Common myeloid progenitor, CD34-positive (primary cell): ENCODE results near the gene CCNB1.

Experiments used
- CTCF ChIA-PET: fragments of 350-600 bp; sonication (Branson Sonifier 250); formaldehyde crosslinking; loops from one replicate; lab custom pipeline; 2021; ENCODE audit warnings: antibody characterized with exemption; lab: Charles Lee
- POLR2A ChIA-PET: fragments of 350-600 bp; sonication (Branson Sonifier 250); formaldehyde crosslinking; loops from one replicate; lab custom pipeline; 2021; ENCODE audit warnings: antibody characterized with exemption; lab: Charles Lee
- DNase-seq, 3 donors: peaks; one replicate each; pipeline versions ENCODE4 v3.0.0 to v3.0.0-alpha.2; 2013
- H3K27ac ChIP-seq, 2 experiments: 1 replicate in 1 of 2; 2 replicates in 1 of 2; pipeline ENCODE4 v1.7.0; 2013; ENCODE audit warnings: inconsistent platforms in 2 of 2, low read length in 2 of 2, mild to moderate bottlenecking in 2 of 2, low read depth in 1 of 2, moderate library complexity in 1 of 2; ENCODE audit not compliant: severe bottlenecking in 2 of 2, insufficient read depth in 1 of 2, poor library complexity in 1 of 2
- H3K27me3 ChIP-seq, 5 experiments: replicated peaks in 2 of 5; 1 replicate in 3 of 5; 2 replicates in 2 of 5; pipeline versions ENCODE4 v1.6.1 to v1.7.0; 2013; ENCODE audit warnings: low read length in 4 of 5, mild to moderate bottlenecking in 2 of 5, moderate library complexity in 2 of 5, inconsistent platforms in 1 of 5; ENCODE audit not compliant: insufficient read depth in 5 of 5, control insufficient read depth in 4 of 5
- H3K36me3 ChIP-seq, 4 experiments: 1 replicate in 2 of 4; 2 replicates in 2 of 4; pipeline versions ENCODE4 v1.6.1 to v1.7.0; 2013; ENCODE audit warnings: low read length in 3 of 4, control low read depth in 1 of 4, mild to moderate bottlenecking in 1 of 4; ENCODE audit not compliant: control insufficient read depth in 4 of 4, insufficient read depth in 4 of 4
- H3K4me1 ChIP-seq, 4 experiments: 1 replicate in 3 of 4; 2 replicates in 1 of 4; pipeline versions ENCODE4 v1.6.1 to v1.7.1; 2013; ENCODE audit warnings: low read length in 3 of 4, mild to moderate bottlenecking in 3 of 4, control low read depth in 1 of 4, inconsistent platforms in 1 of 4, moderate library complexity in 1 of 4; ENCODE audit not compliant: control insufficient read depth in 4 of 4, insufficient read depth in 4 of 4; ENCODE audit errors: control extremely low read depth in 1 of 4
- H3K4me3 ChIP-seq, 7 experiments: 1 replicate in 4 of 7; 2 replicates in 3 of 7; pipeline versions ENCODE4 v1.5.1 to v1.7.0; 2013; ENCODE audit warnings: mild to moderate bottlenecking in 7 of 7, low read length in 6 of 7, moderate library complexity in 6 of 7, inconsistent platforms in 2 of 7, low read depth in 2 of 7, control low read depth in 1 of 7; ENCODE audit not compliant: insufficient read depth in 4 of 7, control insufficient read depth in 1 of 7; ENCODE audit errors: extremely low read depth in 1 of 7
- H3K9me3 ChIP-seq, 5 experiments: 1 replicate in 4 of 5; 2 replicates in 1 of 5; pipeline versions ENCODE4 v1.6.1 to v1.7.1; 2013; ENCODE audit warnings: low read length in 4 of 5, mild to moderate bottlenecking in 2 of 5, inconsistent platforms in 1 of 5, low read depth in 1 of 5, moderate library complexity in 1 of 5; ENCODE audit not compliant: control insufficient read depth in 4 of 5, insufficient read depth in 2 of 5; ENCODE audit errors: control extremely low read depth in 1 of 5
- WGBS: methylation state at CpG from one replicate; pipeline ENCODE4 v1.1.5; 2013; ENCODE audit not compliant: insufficient coverage; 5-methylcytosine and 5-hydroxymethylcytosine counted together

CCNB1 gene

DNA sequence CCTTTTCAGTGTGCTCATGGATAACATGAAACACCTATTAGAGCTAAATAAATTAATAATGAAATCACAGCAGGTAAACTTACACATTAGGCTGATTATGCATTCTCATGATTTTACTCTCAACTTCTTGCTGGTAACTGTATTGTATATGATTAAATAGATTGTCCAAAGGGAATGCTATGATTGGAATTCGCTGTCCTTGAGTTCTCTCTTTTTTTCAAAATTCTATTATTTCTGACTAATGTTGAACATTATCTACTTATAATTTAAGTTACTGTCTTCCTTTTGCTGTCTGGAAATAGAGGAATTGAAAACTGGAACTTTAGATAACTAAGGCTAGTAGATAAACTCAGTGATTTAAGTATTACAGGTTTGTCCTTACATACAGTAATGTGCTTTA, 35.5 kb downstream of the CCNB1 start:
- no CpG with 5 or more reads among the region's 1 CpG for WGBS
- DNase-seq = no peak
- H3K36me3 ChIP-seq = peaks cover 6 to 21% (median 10%) of the 10 kb centered on the region in 4 experiments
- no peak overlapping the region for H3K27ac ChIP-seq
- no peaks in the 10 kb centered on the region for H3K9me3 ChIP-seq
- no peaks in the 10 kb centered on the region for H3K4me1 ChIP-seq
- H3K4me3 ChIP-seq = no peak overlapping the region
- ChIA-PET POLR2A (no interaction called here), CTCF (interaction anchor here (1.0 kb wide), 1 partner anchor 30 kb away, joined by 3 read pairs; no protein-coding TSS in a partner anchor)
- H3K27me3 ChIP-seq = no peaks in the 10 kb centered on the region

DNA sequence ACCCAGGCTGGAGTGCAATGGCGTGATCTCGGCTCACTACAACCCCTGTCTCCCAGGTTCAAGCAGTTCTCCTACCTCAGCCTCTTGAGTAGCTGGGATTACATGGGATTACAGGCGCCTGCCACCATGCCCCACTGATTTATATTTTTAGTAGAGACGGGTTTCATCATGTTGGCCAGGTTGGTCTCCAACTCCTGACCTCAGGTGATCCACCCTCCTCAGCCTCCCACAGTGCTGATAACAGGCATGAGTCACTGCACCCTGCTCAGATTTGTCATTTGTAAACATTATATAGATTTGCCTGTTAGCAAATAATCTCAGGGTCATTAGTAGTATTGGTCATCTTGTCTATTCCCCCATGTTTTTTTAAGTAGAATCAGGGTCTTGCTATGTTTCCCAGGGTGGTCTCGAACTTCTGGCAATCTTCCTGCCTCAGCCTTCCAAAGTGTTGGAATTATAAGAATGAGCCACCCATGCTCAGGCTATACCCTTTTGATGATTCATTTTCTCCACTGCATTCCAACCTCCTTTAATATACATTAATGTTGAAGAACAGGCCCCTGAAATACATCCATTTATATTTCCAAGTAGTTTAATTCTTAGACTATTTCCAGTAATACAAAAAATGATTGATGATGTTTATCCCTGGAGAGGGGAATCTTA, 39.7 kb downstream of the CCNB1 start:
- no peak for DNase-seq
- WGBS = 80% methylated on average over 4 of the region's 5 CpGs
- Histone ChIP-seq H3K4me1 (no peaks in the 10 kb centered on the region), H3K27ac (no peak overlapping the region), H3K9me3 (no peaks in the 10 kb centered on the region), H3K4me3 (no peak overlapping the region), H3K27me3 (no peaks in the 10 kb centered on the region), H3K36me3 (peaks cover 2 to 17% (median 5%) of the 10 kb centered on the region in 4 experiments)
- ChIA-PET POLR2A (no interaction called here), CTCF (no interaction called here)

DNA sequence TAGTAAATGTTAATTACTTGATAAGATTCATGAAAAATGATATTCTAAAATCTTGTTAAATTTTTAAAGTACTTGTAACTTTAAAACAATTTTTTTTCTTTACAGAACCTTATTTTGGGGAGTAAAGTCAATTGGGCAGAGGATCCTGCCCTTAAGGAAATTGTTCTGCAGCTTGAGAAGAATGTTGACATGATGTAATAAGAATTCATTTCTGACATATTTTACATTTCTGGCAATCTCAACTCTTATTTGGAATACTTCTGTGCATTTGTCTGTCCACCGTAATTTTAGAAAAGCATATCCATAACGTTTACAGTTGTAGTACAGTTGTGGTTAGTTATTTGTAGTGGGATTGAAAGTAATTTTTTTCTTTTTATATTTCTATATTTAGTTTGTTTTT, 42.7 kb downstream of the CCNB1 start:
- DNase-seq = no peak
- Histone ChIP-seq H3K4me1 (no peaks in the 10 kb centered on the region), H3K27ac (no peak overlapping the region), H3K27me3 (no peaks in the 10 kb centered on the region), H3K4me3 (no peak overlapping the region), H3K9me3 (no peaks in the 10 kb centered on the region), H3K36me3 (peaks cover 0 to 18% (median 6%) of the 10 kb centered on the region in 4 experiments)
- POLR2A ChIA-PET = no interaction called here
- WGBS = no CpG with 5 or more reads among the region's 2 CpGs
- CTCF ChIA-PET = interaction anchor here (0.8 to 1.3 kb wide), 2 partner anchors 17 to 25 kb away, joined by 3 read pairs; partner anchors contain the start of gene CDK7

DNA sequence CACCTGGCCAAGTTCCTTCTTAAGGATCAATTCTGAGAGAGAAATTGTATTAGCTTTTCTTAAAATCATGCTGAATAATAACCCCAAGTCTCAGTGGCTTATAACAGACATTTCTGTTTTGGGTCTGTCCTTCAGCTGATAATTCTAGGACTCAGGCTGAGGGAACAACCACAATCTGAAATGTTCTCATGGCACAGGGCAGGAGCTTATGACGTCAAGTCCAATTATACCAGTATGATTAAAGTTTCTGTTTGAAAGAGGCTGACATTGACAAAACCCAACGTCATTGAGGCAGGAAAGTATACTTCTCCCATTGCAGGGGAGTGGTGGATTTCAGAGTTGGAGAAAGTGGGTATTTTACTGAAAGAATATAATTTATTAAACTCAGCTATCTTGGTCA, 44.2 kb downstream of the CCNB1 start:
- DNase-seq = no peak
- Histone ChIP-seq H3K4me3 (no peak overlapping the region), H3K4me1 (no peaks in the 10 kb centered on the region), H3K27ac (no peak overlapping the region), H3K27me3 (no peaks in the 10 kb centered on the region), H3K9me3 (no peaks in the 10 kb centered on the region), H3K36me3 (peaks cover 0 to 18% (median 5%) of the 10 kb centered on the region in 4 experiments)
- POLR2A ChIA-PET = no interaction called here
- CTCF ChIA-PET = interaction anchor here (0.7 to 1.2 kb wide), 2 partner anchors 33 to 118 kb away, joined by 3 read pairs; partner anchors contain the start of gene SLC30A5
- 86% methylated on average over 1 of the region's 2 CpGs for WGBS

DNA sequence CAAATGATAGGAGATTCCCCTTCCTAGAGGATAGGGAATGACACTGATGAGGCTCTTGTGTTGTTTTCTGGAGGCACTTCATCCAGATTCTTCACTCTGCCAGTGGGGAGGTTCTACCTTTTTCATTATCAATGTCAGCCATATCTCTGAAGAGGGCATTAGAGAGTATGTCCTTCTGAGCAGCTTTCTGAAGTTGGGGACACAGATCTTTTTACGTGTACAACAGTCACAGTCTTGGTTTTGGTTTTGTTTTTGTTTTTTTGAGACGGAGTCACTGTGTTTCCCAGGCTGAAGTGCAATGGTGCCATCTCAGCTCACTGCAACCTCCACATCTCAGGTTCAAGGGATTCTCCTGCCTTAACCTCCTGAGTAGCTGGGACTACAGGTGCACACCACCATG, 45.1 kb downstream of the CCNB1 start:
- Histone ChIP-seq H3K36me3 (peaks cover 0 to 18% (median 5%) of the 10 kb centered on the region in 4 experiments), H3K9me3 (no peaks in the 10 kb centered on the region), H3K27me3 (no peaks in the 10 kb centered on the region), H3K27ac (no peak overlapping the region), H3K4me1 (peaks cover 0 to 2% (median under 1%) of the 10 kb centered on the region in 4 experiments), H3K4me3 (no peak overlapping the region)
- ChIA-PET CTCF (interaction anchor here (0.7 kb wide), 1 partner anchor 23 kb away, joined by 3 read pairs; the partner anchor contains the start of gene CDK7), POLR2A (interaction anchor here (0.7 kb wide), 1 partner anchor 87 kb away, joined by 4 read pairs; no protein-coding TSS in a partner anchor)
- DNase-seq = no peak
- no CpG with 5 or more reads among the region's 2 CpGs for WGBS

DNA sequence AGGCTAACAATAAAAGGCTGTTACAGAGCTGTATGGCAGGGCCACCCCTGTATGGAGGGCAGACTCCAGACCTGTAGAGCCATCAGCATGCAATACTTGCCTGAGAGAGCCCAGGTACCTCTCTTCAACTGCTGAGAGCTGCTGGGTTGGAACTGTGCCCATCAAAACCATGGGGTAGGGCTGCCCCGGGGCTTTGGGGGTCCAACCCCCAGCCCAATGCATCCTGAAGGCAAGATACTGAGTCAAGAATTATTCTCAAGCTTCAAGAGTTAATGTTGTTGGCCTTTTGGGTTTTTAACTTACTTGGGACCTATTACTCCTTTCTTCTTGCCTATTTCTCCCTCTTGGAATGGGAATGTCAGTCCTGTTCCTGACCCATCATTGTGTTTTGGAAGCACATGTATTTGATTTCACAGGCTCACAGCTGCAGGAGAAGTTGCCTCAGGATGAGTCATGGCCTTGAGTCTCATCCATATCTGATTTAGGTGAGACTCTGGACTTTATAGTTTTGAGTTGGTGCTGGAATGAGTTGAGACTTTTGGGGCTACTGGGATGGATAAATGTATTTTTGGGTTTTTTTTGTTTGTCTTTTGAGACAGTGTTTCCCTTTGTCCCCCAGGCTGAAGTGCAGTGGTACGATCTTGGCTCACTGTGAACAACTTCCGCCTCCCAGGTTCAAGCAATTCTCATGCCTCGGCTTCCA, 46.7 kb downstream of the CCNB1 start:
- ChIA-PET POLR2A (no interaction called here), CTCF (interaction anchor here (0.9 kb wide), 1 partner anchor 23 kb away, joined by 4 read pairs; no protein-coding TSS in a partner anchor)
- DNase-seq = no peak
- peaks cover 0 to 15% (median 5%) of the 10 kb centered on the region in 4 experiments for H3K36me3 ChIP-seq
- no peak overlapping the region for H3K27ac ChIP-seq
- H3K27me3 ChIP-seq = no peaks in the 10 kb centered on the region
- no peak overlapping the region for H3K4me3 ChIP-seq
- H3K9me3 ChIP-seq = no peaks in the 10 kb centered on the region
- 100% methylated on average over 4 of the region's 4 CpGs for WGBS
- H3K4me1 ChIP-seq = peaks cover 2 to 8% (median 4%) of the 10 kb centered on the region in 4 experiments
